GM12872 (cell line): ENCODE data around the gene VANGL1.

Experiments used
- CTCF ChIP-seq: IDR thresholded peaks from 3 replicates; pipeline ENCODE4 v1.5.1; 2011; ENCODE audit warnings: low read depth, mild to moderate bottlenecking, low read length, moderate library complexity; ENCODE audit not compliant: insufficient read depth

Gene VANGL1

DNA sequence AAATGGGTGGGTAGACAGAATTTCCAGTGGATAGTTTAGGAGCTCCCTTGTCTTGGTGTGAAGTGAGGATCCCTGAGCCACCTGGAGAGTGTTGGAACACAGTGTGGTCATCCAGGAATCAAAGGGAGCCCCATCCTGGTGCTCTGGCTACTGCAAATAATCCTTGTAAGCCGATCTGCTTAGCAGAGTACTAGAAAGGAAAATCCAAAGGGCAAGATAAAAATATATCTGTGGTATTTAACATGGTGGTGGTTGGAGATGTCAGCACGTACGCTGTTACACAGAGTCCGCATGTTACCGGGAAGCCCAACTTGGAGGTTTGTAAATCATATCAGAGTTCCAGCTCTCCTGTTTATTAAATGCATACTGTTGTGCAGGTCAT lies 39.0 kb downstream of the VANGL1 start:
- no peak for TF ChIP-seq CTCF

GRCh38 chr1:115682792-115683191 lies 41.0 kb downstream of the VANGL1 start:
- TF ChIP-seq CTCF = no peak

- TF ChIP-seq CTCF = no peak
Observed at GRCh38 chr1:115685029-115685705, 43.4 kb downstream of the VANGL1 start.

GRCh38 chr1:115687744-115688143 lies 46.0 kb downstream of the VANGL1 start:
- TF ChIP-seq CTCF = no peak

GRCh38 chr1:115690972-115691371 lies 49.2 kb downstream of the VANGL1 start:
- no peak for TF ChIP-seq CTCF

DNA sequence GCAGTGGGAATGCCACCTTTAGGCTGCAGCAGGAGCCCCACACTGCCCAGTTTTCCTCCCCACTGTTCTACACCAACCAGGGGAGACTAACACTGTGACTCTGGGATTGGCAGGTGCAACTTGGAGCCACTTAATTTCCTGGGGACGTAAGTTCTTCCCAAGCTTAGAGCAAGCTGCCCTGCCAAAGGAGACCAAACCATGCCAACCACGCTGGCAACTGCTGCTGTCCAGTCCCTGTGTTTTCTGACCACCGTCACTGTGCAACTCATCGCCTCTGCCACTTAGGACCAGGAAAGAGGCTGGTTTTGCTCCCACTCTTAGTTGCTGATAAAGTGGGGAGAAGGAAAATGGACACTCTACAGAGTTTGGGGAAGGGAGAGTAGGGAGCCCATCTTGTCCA lies 50.5 kb downstream of the VANGL1 start:
- TF ChIP-seq CTCF = no peak

- no peak for TF ChIP-seq CTCF
Observed at GRCh38 chr1:115694805-115695204, 53.0 kb downstream of the VANGL1 start.
